MM.1S (cell line): Measurements from ENCODE around the gene RBM17.

ENCODE experiments used
- DNase-seq: peaks from one replicate; pipeline ENCODE4 v3.0.0-alpha.2; 2015
- H2AFZ ChIP-seq: fragments of 300-600 bp; sonication (generic); 2 replicates; pipeline ENCODE4 v1.6.0; 2016; ENCODE audit warnings: antibody characterized with exemption, low read length
- H3F3A ChIP-seq: fragments of 300-600 bp; sonication (generic); 2 replicates; pipeline ENCODE4 v1.6.1; 2016; ENCODE audit warnings: mild to moderate bottlenecking, antibody characterized with exemption, low read length, moderate library complexity, mixed read lengths; ENCODE audit not compliant: insufficient read depth
- H3K27ac ChIP-seq: fragments of 300-600 bp; sonication (generic); 2 replicates; pipeline ENCODE4 v1.5.1; 2016; ENCODE audit warnings: mild to moderate bottlenecking, low read length
- H3K27me3 ChIP-seq: fragments of 300-600 bp; sonication (generic); replicated peaks from 2 replicates; pipeline ENCODE4 v1.6.0; 2016; ENCODE audit warnings: low read length; ENCODE audit not compliant: insufficient read depth
- H3K36me3 ChIP-seq: fragments of 300-600 bp; sonication (generic); replicated peaks from 2 replicates; pipeline ENCODE4 v1.6.1; 2016; ENCODE audit warnings: mild to moderate bottlenecking, low read length, mixed read lengths; ENCODE audit not compliant: insufficient read depth
- H3K4me1 ChIP-seq: fragments of 300-600 bp; sonication (generic); 2 replicates; pipeline ENCODE4 v1.6.1; 2016; ENCODE audit warnings: low read length, mixed read lengths
- H3K4me2 ChIP-seq: fragments of 300-600 bp; sonication (generic); 2 replicates; pipeline ENCODE4 v1.6.0; 2016; ENCODE audit warnings: low read depth, low read length
- H3K4me3 ChIP-seq: fragments of 300-600 bp; sonication (generic); 2 replicates; pipeline ENCODE4 v1.5.1; 2016; ENCODE audit warnings: low read length, mixed read lengths
- H3K79me2 ChIP-seq: fragments of 300-600 bp; sonication (generic); 2 replicates; pipeline ENCODE4 v1.6.1; 2016; ENCODE audit warnings: mixed run types, low read length, mixed read lengths
- H3K9ac ChIP-seq: fragments of 300-600 bp; sonication (generic); 2 replicates; pipeline ENCODE4 v1.6.1; 2016; ENCODE audit warnings: low read length, mixed read lengths
- H3K9me2 ChIP-seq: fragments of 300-600 bp; sonication (generic); replicated peaks from 2 replicates; pipeline ENCODE4 v1.6.1; 2016; ENCODE audit warnings: mild to moderate bottlenecking, low read length, mixed read lengths; ENCODE audit not compliant: insufficient read depth
- H3K9me3 ChIP-seq: fragments of 300-600 bp; sonication (generic); replicated peaks from 2 replicates; pipeline ENCODE4 v1.6.1; 2016; ENCODE audit warnings: mild to moderate bottlenecking, low read length, mixed read lengths; ENCODE audit not compliant: insufficient read depth
- H4K20me1 ChIP-seq: fragments of 300-600 bp; sonication (generic); 2 replicates; pipeline ENCODE4 v1.6.1; 2016; ENCODE audit warnings: mild to moderate bottlenecking, low read length, moderate library complexity, mixed read lengths; ENCODE audit not compliant: insufficient read depth
- EZH2 ChIP-seq: fragments of 300-600 bp; sonication (generic); optimal IDR thresholded peaks from 2 replicates; pipeline ENCODE3; 2017; ENCODE audit warnings: low read depth, mild to moderate bottlenecking, antibody characterized with exemption, low read length, mixed read lengths
- EZH2phosphoT487 ChIP-seq: fragments of 300-600 bp; sonication (generic); IDR thresholded peaks from 2 replicates; pipeline ENCODE4 v1.6.1; 2018; ENCODE audit warnings: antibody characterized with exemption, low read length
- TF ChIP-seq, protein P1 (sequence below): fragments of 300-600 bp; sonication (generic); IDR thresholded peaks from 2 replicates; pipeline ENCODE4 v1.5.1; 2016; ENCODE audit warnings: antibody characterized with exemption, low read length, mixed read lengths

Gene RBM17

GRCh38 chr10:6153845-6154244, 65.0 kb downstream of the RBM17 start:
- Histone ChIP-seq H3K9ac (no peak overlapping the region), H4K20me1 (no peaks in the 10 kb centered on the region)
- TF ChIP-seq EZH2 (no peak), EZH2phosphoT487 (no peak)
- TF ChIP-seq, protein P1, sequence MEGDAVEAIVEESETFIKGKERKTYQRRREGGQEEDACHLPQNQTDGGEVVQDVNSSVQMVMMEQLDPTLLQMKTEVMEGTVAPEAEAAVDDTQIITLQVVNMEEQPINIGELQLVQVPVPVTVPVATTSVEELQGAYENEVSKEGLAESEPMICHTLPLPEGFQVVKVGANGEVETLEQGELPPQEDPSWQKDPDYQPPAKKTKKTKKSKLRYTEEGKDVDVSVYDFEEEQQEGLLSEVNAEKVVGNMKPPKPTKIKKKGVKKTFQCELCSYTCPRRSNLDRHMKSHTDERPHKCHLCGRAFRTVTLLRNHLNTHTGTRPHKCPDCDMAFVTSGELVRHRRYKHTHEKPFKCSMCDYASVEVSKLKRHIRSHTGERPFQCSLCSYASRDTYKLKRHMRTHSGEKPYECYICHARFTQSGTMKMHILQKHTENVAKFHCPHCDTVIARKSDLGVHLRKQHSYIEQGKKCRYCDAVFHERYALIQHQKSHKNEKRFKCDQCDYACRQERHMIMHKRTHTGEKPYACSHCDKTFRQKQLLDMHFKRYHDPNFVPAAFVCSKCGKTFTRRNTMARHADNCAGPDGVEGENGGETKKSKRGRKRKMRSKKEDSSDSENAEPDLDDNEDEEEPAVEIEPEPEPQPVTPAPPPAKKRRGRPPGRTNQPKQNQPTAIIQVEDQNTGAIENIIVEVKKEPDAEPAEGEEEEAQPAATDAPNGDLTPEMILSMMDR, result no peak

DNA sequence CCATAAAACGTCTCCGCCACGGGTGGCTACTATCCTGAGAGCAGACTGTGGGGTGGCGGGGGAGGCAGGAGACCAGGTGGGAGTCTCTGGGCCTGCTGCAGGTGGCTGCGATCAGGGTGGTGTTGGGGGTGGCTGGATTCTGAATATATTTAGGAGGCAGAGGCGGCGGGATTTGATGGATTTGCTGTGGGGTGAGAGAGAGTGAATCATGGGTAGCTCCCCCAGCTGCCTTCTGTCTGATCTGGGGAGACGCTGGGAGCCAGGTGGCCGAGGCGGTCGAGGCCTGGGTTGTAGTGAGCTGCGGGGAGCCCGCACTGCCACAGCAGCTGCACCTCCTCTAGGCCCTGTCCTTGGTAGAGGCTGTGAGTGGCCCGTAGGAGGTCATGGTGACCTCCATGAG, 65.7 kb downstream of the RBM17 start:
- no peaks in the 10 kb centered on the region for H3K27me3 ChIP-seq
- no peak overlapping the region for H3K9ac ChIP-seq
- no peaks in the 10 kb centered on the region for H3K9me2 ChIP-seq
- no peak overlapping the region for H2AFZ ChIP-seq
- TF ChIP-seq EZH2phosphoT487 (no peak), EZH2 (no peak)
- TF ChIP-seq, protein P1, result no peak
- H3K9me3 ChIP-seq, result no peaks in the 10 kb centered on the region
- H3K4me3 ChIP-seq, result no peak overlapping the region
- H3K4me2 ChIP-seq, result no peak overlapping the region
- no peak for DNase-seq
- H3K4me1 ChIP-seq, result peaks cover 5% of the 10 kb centered on the region
- no peak overlapping the region for H3K27ac ChIP-seq
- H3K79me2 ChIP-seq, result peaks cover 9% of the 10 kb centered on the region; the same call in 1 of the 2 replicates
- no peaks in the 10 kb centered on the region for H4K20me1 ChIP-seq
- H3K36me3 ChIP-seq, result no peaks in the 10 kb centered on the region
- H3F3A ChIP-seq, result no peaks in the 10 kb centered on the region

More at GRCh38 chr10:6153845-6154244, 65.0 kb downstream of the RBM17 start:
- Histone ChIP-seq H3K79me2 (peaks cover 9% of the 10 kb centered on the region; the same call in 1 of the 2 replicates), H3K9me3 (no peaks in the 10 kb centered on the region), H3K4me1 (peaks cover 5% of the 10 kb centered on the region), H3K36me3 (no peaks in the 10 kb centered on the region), H3F3A (no peaks in the 10 kb centered on the region), H3K27ac (no peak overlapping the region), H3K4me2 (no peak overlapping the region), H3K27me3 (no peaks in the 10 kb centered on the region), H2AFZ (no peak overlapping the region), H3K4me3 (no peak overlapping the region), H3K9me2 (no peaks in the 10 kb centered on the region)
- DNase-seq, result no peak

GRCh38 chr10:6158276-6158675, 69.4 kb downstream of the RBM17 start:
- H3K4me3 ChIP-seq, result no peak overlapping the region
- no peak for DNase-seq
- no peaks in the 10 kb centered on the region for H3K9me2 ChIP-seq
- no peaks in the 10 kb centered on the region for H3K27me3 ChIP-seq
- TF ChIP-seq, protein P1, result no peak
- no peak for TF ChIP-seq EZH2phosphoT487
- no peak for TF ChIP-seq EZH2
- H2AFZ ChIP-seq, result no peak overlapping the region
- H3K4me1 ChIP-seq, result 0 out of 2 replicates have a peak, but pooled peaks cover 5% of the 10 kb centered on the region
- no peak overlapping the region for H3K27ac ChIP-seq
- H3F3A ChIP-seq, result 0 out of 2 replicates have a peak, but pooled peaks cover 4% of the 10 kb centered on the region
- H3K79me2 ChIP-seq, result no peaks in the 10 kb centered on the region; the same call in 1 of the 2 replicates
- no peak overlapping the region for H3K9ac ChIP-seq
- H3K4me2 ChIP-seq, result no peak overlapping the region
- no peaks in the 10 kb centered on the region for H3K36me3 ChIP-seq
- H3K9me3 ChIP-seq, result no peaks in the 10 kb centered on the region
- no peaks in the 10 kb centered on the region for H4K20me1 ChIP-seq
